ENCODE data around the gene CFAP46.

DNA sequence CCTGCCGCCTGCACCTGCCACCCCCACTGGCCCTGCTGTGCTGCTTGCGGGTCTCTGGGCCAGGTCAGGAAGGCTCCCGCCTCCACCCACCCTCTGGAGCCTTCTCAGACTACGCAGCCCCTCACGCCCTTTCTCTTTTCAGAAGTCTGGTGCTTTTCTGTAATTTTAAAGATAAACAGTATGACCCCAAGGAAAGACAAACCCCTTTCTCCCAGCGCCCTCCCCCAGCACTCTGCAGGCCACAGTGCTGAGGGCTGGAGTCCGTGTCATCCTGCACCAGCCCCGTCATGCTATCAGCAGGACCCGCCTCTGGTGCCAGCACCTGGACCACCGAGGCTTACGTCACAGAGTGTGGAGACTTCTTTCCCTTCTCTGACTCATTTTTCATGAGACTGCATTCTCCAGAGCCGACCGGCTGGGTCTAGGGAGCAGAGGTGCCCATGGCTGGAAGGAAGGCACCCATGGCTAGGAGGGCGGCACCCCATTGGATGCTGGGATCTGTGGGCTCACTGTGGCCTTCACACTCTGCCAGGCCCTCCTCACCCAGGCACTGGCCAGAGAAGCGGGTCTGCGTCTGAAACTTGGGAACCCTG, 53.4 kb downstream of the CFAP46 start:
- TF ChIP-seq, protein P1, sequence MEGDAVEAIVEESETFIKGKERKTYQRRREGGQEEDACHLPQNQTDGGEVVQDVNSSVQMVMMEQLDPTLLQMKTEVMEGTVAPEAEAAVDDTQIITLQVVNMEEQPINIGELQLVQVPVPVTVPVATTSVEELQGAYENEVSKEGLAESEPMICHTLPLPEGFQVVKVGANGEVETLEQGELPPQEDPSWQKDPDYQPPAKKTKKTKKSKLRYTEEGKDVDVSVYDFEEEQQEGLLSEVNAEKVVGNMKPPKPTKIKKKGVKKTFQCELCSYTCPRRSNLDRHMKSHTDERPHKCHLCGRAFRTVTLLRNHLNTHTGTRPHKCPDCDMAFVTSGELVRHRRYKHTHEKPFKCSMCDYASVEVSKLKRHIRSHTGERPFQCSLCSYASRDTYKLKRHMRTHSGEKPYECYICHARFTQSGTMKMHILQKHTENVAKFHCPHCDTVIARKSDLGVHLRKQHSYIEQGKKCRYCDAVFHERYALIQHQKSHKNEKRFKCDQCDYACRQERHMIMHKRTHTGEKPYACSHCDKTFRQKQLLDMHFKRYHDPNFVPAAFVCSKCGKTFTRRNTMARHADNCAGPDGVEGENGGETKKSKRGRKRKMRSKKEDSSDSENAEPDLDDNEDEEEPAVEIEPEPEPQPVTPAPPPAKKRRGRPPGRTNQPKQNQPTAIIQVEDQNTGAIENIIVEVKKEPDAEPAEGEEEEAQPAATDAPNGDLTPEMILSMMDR (IDR thresholded peaks at IDR 0.05) = no peak
- TF ChIP-seq POLR2A (IDR thresholded peaks at IDR 0.05) = no peak

Data from uterus (tissue), 2 donors.